H1 (cell line): ENCODE data around the gene ITPKC. TPM values are rescaled to one million over a fixed set of nuclear protein-coding genes. Genes with fewer than 3 reads are reported as not detected.
A peak's percentile ranks its signal among the peaks of the same experiment; 100 is the strongest.

Experiments
- CTCF ChIA-PET: fragments of 300-600 bp; sonication (Branson Sonifier 250); formaldehyde crosslinking; loops from one replicate; lab custom pipeline; 2021; ENCODE audit not compliant: partially characterized antibody; lab: Charles Lee
- POLR2A ChIA-PET: fragments of 300-600 bp; sonication (Branson Sonifier 250); formaldehyde crosslinking; loops from one replicate; lab custom pipeline; 2021; ENCODE audit warnings: inconsistent platforms; ENCODE audit not compliant: partially characterized antibody; lab: Charles Lee
- DNase-seq, 2 experiments: peaks; one replicate each; pipeline versions ENCODE4 v3.0.0 to v3.0.0-alpha.2; 2010 to 2022; ENCODE audit warnings: low spot score in 2 of 2, low read depth in 1 of 2, mixed read lengths in 1 of 2
- FAIRE-seq: peaks from 2 replicates; lab custom pipeline; 2011; peaks lifted over from hg19 to GRCh38; lab: Jason Lieb, UNC
- H2AFZ ChIP-seq: 2 replicates; pipeline ENCODE4 v1.8.1; 2012; ENCODE audit warnings: low read length, inconsistent platforms
- H2AK5ac ChIP-seq: 2 replicates; pipeline ENCODE4 v1.6.1; 2013; ENCODE audit warnings: low read depth, low read length
- H2BK120ac ChIP-seq: replicated peaks from 2 replicates; pipeline ENCODE3; 2013; ENCODE audit warnings: low read depth, low read length, inconsistent platforms
- H2BK12ac ChIP-seq: 2 replicates; pipeline ENCODE4 v1.6.1; 2013; ENCODE audit warnings: low read depth, low read length
- H2BK15ac ChIP-seq: 2 replicates; pipeline ENCODE4 v1.6.1; 2013; ENCODE audit warnings: low read length
- H2BK20ac ChIP-seq: 2 replicates; pipeline ENCODE4 v1.6.1; 2013; ENCODE audit warnings: low read length
- H2BK5ac ChIP-seq: 2 replicates; pipeline ENCODE4 v1.6.1; 2013; ENCODE audit warnings: low read depth, low read length
- H3K14ac ChIP-seq: 2 replicates; pipeline ENCODE4 v1.6.1; 2013; ENCODE audit warnings: inconsistent platforms; ENCODE audit not compliant: insufficient read length
- H3K18ac ChIP-seq: 2 replicates; pipeline ENCODE4 v1.6.1; 2013; ENCODE audit warnings: low read length; ENCODE audit errors: extremely low read depth
- H3K23ac ChIP-seq: 2 replicates; pipeline ENCODE4 v1.6.1; 2013; ENCODE audit warnings: inconsistent platforms; ENCODE audit not compliant: insufficient read length
- H3K23me2 ChIP-seq: 2 replicates; pipeline ENCODE4 v1.6.1; 2013; ENCODE audit warnings: low read depth, low read length
- H3K27ac ChIP-seq: 2 replicates; pipeline ENCODE4 v1.6.1; 2011; ENCODE audit warnings: low read depth, low read length, inconsistent platforms
- H3K27me3 ChIP-seq, 4 experiments: replicated peaks in 1 of 4; 1 replicate in 1 of 4; 2 replicates in 3 of 4; pipeline versions ENCODE4 v1.6.1 to v1.8.1; 2011 to 2013; ENCODE audit warnings: low read length in 3 of 4, mild to moderate bottlenecking in 3 of 4, inconsistent platforms in 2 of 4, mixed read lengths in 2 of 4, moderate library complexity in 1 of 4; ENCODE audit not compliant: control insufficient read depth in 3 of 4, insufficient read depth in 3 of 4; ENCODE audit errors: extremely low read depth in 1 of 4
- H3K36me3 ChIP-seq, 4 experiments: 2 replicates each; pipeline versions ENCODE4 v1.6.1 to v1.8.1; 2011 to 2013; ENCODE audit warnings: mild to moderate bottlenecking in 4 of 4, low read length in 3 of 4, moderate library complexity in 2 of 4, control low read depth in 1 of 4, inconsistent platforms in 1 of 4; ENCODE audit not compliant: insufficient read depth in 4 of 4, control insufficient read depth in 2 of 4
- H3K4ac ChIP-seq: replicated peaks from 2 replicates; pipeline ENCODE3; 2013; ENCODE audit warnings: low read length, low read depth, mixed read lengths, inconsistent platforms; ENCODE audit not compliant: insufficient read length
- H3K4me1 ChIP-seq, 4 experiments: replicated peaks in 1 of 4; 1 replicate in 1 of 4; 2 replicates in 3 of 4; pipeline versions ENCODE4 v1.6.1 to v1.8.1; 2011 to 2013; ENCODE audit warnings: low read length in 3 of 4, inconsistent platforms in 2 of 4, mixed read lengths in 1 of 4; ENCODE audit not compliant: insufficient read depth in 4 of 4, control insufficient read depth in 3 of 4
- H3K4me2 ChIP-seq, 2 experiments: 2 replicates each; pipeline versions ENCODE4 v1.6.1 to v1.8.1; 2011 to 2013; ENCODE audit warnings: low read depth in 2 of 2, low read length in 2 of 2, control low read depth in 1 of 2, inconsistent platforms in 1 of 2, mild to moderate bottlenecking in 1 of 2; ENCODE audit not compliant: insufficient read depth in 1 of 2
- H3K4me3 ChIP-seq, 4 experiments: fragments of 200-600, 300-600 bp in 1 of 4; sonication (generic), shearing (Covaris generic), sonication (Bioruptor Twin) in 1 of 4; 2 replicates each; pipeline versions ENCODE4 v1.5.1 to v1.8.1; 2011 to 2016; ENCODE audit warnings: low read length in 4 of 4, low read depth in 3 of 4, control low read depth in 2 of 4, inconsistent platforms in 2 of 4, mild to moderate bottlenecking in 2 of 4, mixed read lengths in 1 of 4, moderate library complexity in 1 of 4; ENCODE audit not compliant: insufficient read depth in 2 of 4; ENCODE audit errors: extremely low read depth in 1 of 4
- H3K56ac ChIP-seq: replicated peaks from 2 replicates; pipeline ENCODE3; 2013; ENCODE audit warnings: low read depth, mild to moderate bottlenecking, mixed read lengths, low read length, inconsistent platforms; ENCODE audit not compliant: insufficient read length
- H3K79me1 ChIP-seq: 2 replicates; pipeline ENCODE4 v1.6.1; 2013; ENCODE audit warnings: low read depth, low read length, control low read depth
- H3K79me2 ChIP-seq, 2 experiments: 2 replicates each; pipeline versions ENCODE4 v1.6.1 to v1.8.1; 2012 to 2013; ENCODE audit warnings: low read length in 2 of 2, mild to moderate bottlenecking in 2 of 2, inconsistent platforms in 1 of 2; ENCODE audit not compliant: insufficient read depth in 2 of 2, control insufficient read depth in 1 of 2
- H3K9ac ChIP-seq, 4 experiments: replicated peaks in 1 of 4; 1 replicate in 1 of 4; 2 replicates in 3 of 4; pipeline versions ENCODE4 v1.6.1 to v1.8.1; 2011 to 2013; ENCODE audit warnings: low read depth in 3 of 4, low read length in 3 of 4, control low read depth in 2 of 4, mild to moderate bottlenecking in 2 of 4, moderate library complexity in 2 of 4, inconsistent platforms in 1 of 4; ENCODE audit errors: extremely low read depth in 1 of 4
- H3K9me3 ChIP-seq, 2 experiments: 2 replicates each; pipeline versions ENCODE4 v1.6.1 to v1.8.1; 2012 to 2013; ENCODE audit warnings: mild to moderate bottlenecking in 2 of 2, moderate library complexity in 2 of 2, control low read depth in 1 of 2, inconsistent platforms in 1 of 2, low read depth in 1 of 2, low read length in 1 of 2, mixed read lengths in 1 of 2; ENCODE audit not compliant: insufficient read depth in 2 of 2
- H4K20me1 ChIP-seq, 2 experiments: replicated peaks in 1 of 2; 2 replicates each; pipeline versions ENCODE3 to v1.8.1; 2011 to 2013; ENCODE audit warnings: inconsistent platforms in 2 of 2, low read length in 2 of 2, mild to moderate bottlenecking in 1 of 2; ENCODE audit not compliant: insufficient read depth in 2 of 2, control insufficient read depth in 1 of 2
- H4K5ac ChIP-seq: 2 replicates; pipeline ENCODE4 v1.6.1; 2013; ENCODE audit warnings: low read length, low read depth, mixed read lengths, inconsistent platforms; ENCODE audit not compliant: insufficient read length
- H4K8ac ChIP-seq: 2 replicates; pipeline ENCODE4 v1.8.0; 2013; ENCODE audit warnings: mild to moderate bottlenecking, moderate library complexity, low read length, inconsistent platforms; ENCODE audit not compliant: insufficient read depth; ENCODE audit errors: extremely low read depth
- H4K91ac ChIP-seq: replicated peaks from 2 replicates; pipeline ENCODE3; 2013; ENCODE audit warnings: low read length, mixed read lengths, inconsistent platforms; ENCODE audit not compliant: insufficient read length
- CEBPB ChIP-seq: IDR thresholded peaks from 2 replicates; pipeline ENCODE4 v1.6.1; 2012; ENCODE audit warnings: low read depth, low read length
- MAFK ChIP-seq: IDR thresholded peaks from 2 replicates; pipeline ENCODE4 v1.6.1; 2012; ENCODE audit warnings: low read depth, mild to moderate bottlenecking, improper control_type of control experiment, low read length
- RNF2 ChIP-seq: fragments of 200-900, 300-1000 bp; sonication (generic); IDR thresholded peaks from 2 replicates; pipeline ENCODE4 v1.7.1; 2016; ENCODE audit warnings: borderline replicate concordance, low read depth, mild to moderate bottlenecking, antibody characterized with exemption, low read length; ENCODE audit not compliant: poor library complexity, severe bottlenecking; ENCODE audit errors: missing control alignments
- SP1 ChIP-seq: IDR thresholded peaks from 2 replicates; pipeline ENCODE4 v1.6.1; 2011; ENCODE audit warnings: low read depth, low read length
- TBP ChIP-seq: IDR thresholded peaks from 2 replicates; pipeline ENCODE4 v1.6.1; 2011; ENCODE audit warnings: low read depth, low read length, improper control_type of control experiment
- TCF12 ChIP-seq: IDR thresholded peaks from 2 replicates; pipeline ENCODE4 v1.6.1; 2011; ENCODE audit warnings: low read depth, mild to moderate bottlenecking, low read length
- WGBS, 2 experiments: shearing (Covaris generic) in 1 of 2; methylation state at CpG; one replicate each; pipeline versions ENCODE4 v1.1.6 to v1.1.7; 2013 to 2015; ENCODE audit warnings: low lambda C conversion rate in 2 of 2, mixed read lengths in 2 of 2, inconsistent platforms in 1 of 2, low coverage in 1 of 2, missing lambda C conversion rate in 1 of 2; ENCODE audit not compliant: insufficient replicate concordance in 2 of 2, insufficient coverage in 1 of 2, insufficient read length in 1 of 2; ENCODE audit errors: extremely low coverage in 1 of 2, missing lambda C conversion rate in 1 of 2; 5-methylcytosine and 5-hydroxymethylcytosine counted together
- polyA plus RNA-seq, 7 experiments: library from polyadenylated mRNA; depleted of rRNA in 3 of 7; stranded (reverse) in 5 of 7; unstranded in 2 of 7; fragments of >200 nt in 5 of 7; fragments of 200-250 nt in 2 of 7; gene quantifications; 1 replicate in 5 of 7; 2 replicates in 1 of 7; 4 replicates in 1 of 7; pipeline versions ENCODE4 v1.2.1 to v1.2.3, GENCODE V29; 2011 to 2013; ENCODE audit warnings: missing spikeins in 2 of 7, mixed read lengths in 2 of 7
- total RNA-seq: library from RNA; stranded (reverse); fragmentation: NEBNext Ultra II Directional; extraction: Animal tissue kit (Norgen Biotek cat#: 25700); gene quantifications from 2 replicates; pipeline ENCODE4 v1.2.1, GENCODE V29; 2021
- TF ChIP-seq, protein P1 (sequence below): IDR thresholded peaks from 2 replicates; pipeline ENCODE4 v1.6.1; 2012; ENCODE audit warnings: low read length, inconsistent platforms

ITPKC gene
- total and polyA plus RNA-seq, 2 of the 8 experiments (the other 6 are each of a cell fraction or from before 2014, with no cell fraction given): 5.2 to 8.9 TPM

DNA sequence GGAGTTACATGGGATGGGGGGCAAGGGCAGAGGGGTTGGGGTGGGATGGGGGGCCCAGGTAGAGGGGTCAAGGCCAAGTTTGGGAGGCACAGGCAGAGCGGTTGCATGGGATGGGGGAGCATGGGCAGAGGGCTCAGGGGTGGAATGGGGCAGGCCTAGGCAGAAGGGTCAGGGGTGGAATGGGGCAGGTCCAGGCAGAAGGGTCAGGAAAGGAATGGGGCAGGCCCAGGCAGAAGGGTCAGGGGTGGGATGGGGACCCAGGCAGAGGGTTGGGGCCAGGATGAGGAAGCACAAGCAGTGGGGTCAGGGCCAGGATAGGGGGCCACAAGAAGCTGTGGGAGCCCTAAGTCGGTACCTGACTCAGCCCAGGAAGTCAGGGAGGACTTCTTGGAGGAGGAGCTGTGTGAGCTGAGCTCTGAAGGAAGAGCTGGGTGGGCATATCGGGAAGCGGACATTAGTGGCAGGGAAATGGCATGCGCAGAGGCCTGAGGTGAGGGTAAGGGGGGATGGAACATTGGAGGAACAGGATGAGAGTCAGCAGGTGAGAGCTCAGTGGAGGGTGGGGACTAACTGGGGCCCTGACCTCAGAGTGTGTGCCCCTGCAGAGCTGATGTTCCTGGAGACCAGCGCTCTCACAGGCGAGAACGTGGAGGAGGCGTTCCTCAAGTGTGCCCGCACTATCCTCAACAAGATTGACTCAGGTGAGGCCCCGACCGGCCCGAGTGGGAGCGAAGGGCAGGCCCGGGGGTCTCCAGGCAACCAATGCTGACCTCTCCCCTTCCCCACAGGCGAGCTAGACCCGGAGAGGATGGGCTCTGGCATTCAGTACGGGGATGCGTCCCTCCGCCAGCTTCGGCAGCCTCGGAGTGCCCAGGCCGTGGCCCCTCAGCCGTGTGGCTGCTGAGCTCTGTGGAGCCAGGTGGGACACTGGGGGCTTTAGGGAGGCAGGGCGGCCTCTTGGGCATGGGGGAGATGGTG lies 69.4 kb downstream of the ITPKC start:
- Histone ChIP-seq H2BK5ac (no peak overlapping the region), H3K23ac (no peak overlapping the region), H3K14ac (no peak overlapping the region), H2AFZ (no peak overlapping the region), H3K23me2 (no peaks in the 10 kb centered on the region), H3K9me3 (no peaks in the 10 kb centered on the region), H3K79me1 (no peaks in the 10 kb centered on the region), H3K4me2 (no peak overlapping the region), H3K9ac (peak overlapping the region in 1 of 4 experiments; percentile 28; a peak in 1 of 7 replicates), H4K20me1 (no peaks in the 10 kb centered on the region), H3K27me3 (no peaks in the 10 kb centered on the region), H4K8ac (peak overlapping the region; percentile 53; the same call in 1 of the 2 replicates), H2BK15ac (no peak overlapping the region), H2BK120ac (no peak overlapping the region), H3K56ac (no peak overlapping the region), H2AK5ac (no peak overlapping the region), H2BK20ac (no peak overlapping the region), H3K36me3 (no peaks in the 10 kb centered on the region; a peak in 1 of 8 replicates), H4K91ac (no peak overlapping the region), H3K18ac (no peak overlapping the region), H3K4me1 (no peaks in the 10 kb centered on the region), H3K4me3 (no peak overlapping the region), H4K5ac (no peak overlapping the region), H3K27ac (no peak overlapping the region), H3K79me2 (no peaks in the 10 kb centered on the region), H2BK12ac (no peak overlapping the region), H3K4ac (no peak overlapping the region)
- FAIRE-seq (no peak), DNase-seq (no peak)
- CTCF ChIA-PET: interaction anchor here (0.6 to 1.9 kb wide), 6 partner anchors 12 to 478 kb away, joined by 3 to 7 read pairs (median 5); partner anchors contain the start of gene EGLN2
- 91% methylated on average over 22 of the region's 25 CpGs; no CpG with 5 or more reads in 1 of the 2 experiments for WGBS, 2 experiments
- POLR2A ChIA-PET: interaction anchor here (0.7 to 4.0 kb wide), 13 partner anchors 9 to 96 kb away, joined by 3 to 22 read pairs (median 5); partner anchors contain the start of genes ACTMAP, EGLN2, NUMBL and RAB4B
- TF ChIP-seq SP1 (no peak), CEBPB (no peak), MAFK (no peak), RNF2 (no peak), TBP (no peak), TCF12 (no peak)
- TF ChIP-seq, protein P1, sequence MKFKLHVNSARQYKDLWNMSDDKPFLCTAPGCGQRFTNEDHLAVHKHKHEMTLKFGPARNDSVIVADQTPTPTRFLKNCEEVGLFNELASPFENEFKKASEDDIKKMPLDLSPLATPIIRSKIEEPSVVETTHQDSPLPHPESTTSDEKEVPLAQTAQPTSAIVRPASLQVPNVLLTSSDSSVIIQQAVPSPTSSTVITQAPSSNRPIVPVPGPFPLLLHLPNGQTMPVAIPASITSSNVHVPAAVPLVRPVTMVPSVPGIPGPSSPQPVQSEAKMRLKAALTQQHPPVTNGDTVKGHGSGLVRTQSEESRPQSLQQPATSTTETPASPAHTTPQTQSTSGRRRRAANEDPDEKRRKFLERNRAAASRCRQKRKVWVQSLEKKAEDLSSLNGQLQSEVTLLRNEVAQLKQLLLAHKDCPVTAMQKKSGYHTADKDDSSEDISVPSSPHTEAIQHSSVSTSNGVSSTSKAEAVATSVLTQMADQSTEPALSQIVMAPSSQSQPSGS: no peak
